H9 (cell line): ENCODE data around the gene VAV2. TPM values are rescaled to one million over a fixed set of nuclear protein-coding genes. Genes with fewer than 3 reads are reported as not detected.
A peak's percentile ranks its signal among the peaks of the same experiment; 100 is the strongest.

Experiments used
- DNase-seq: peaks from one replicate; pipeline ENCODE4 v3.0.0-alpha.2; 2017
- H2AFZ ChIP-seq: one replicate; pipeline ENCODE4 v1.6.1; 2013; ENCODE audit warnings: mild to moderate bottlenecking, low read length, control low read depth, moderate library complexity
- H2AK5ac ChIP-seq: 2 replicates; pipeline ENCODE4 v1.6.1; 2013; ENCODE audit warnings: low read length, control low read depth, mixed read lengths; ENCODE audit not compliant: insufficient read length
- H2BK120ac ChIP-seq: one replicate; pipeline ENCODE4 v1.6.1; 2013; ENCODE audit warnings: low read depth, mild to moderate bottlenecking, low read length, control low read depth, inconsistent platforms; ENCODE audit not compliant: poor library complexity, severe bottlenecking
- H2BK12ac ChIP-seq: 2 replicates; pipeline ENCODE4 v1.6.1; 2013; ENCODE audit warnings: low read length, control low read depth, mixed read lengths, low read depth; ENCODE audit not compliant: insufficient read length
- H2BK15ac ChIP-seq: 2 replicates; pipeline ENCODE4 v1.6.1; 2013; ENCODE audit warnings: low read depth, low read length, control low read depth
- H2BK20ac ChIP-seq: one replicate; pipeline ENCODE4 v1.6.1; 2013; ENCODE audit warnings: low read depth, mild to moderate bottlenecking, low read length, control low read depth, inconsistent platforms; ENCODE audit not compliant: poor library complexity, severe bottlenecking
- H2BK5ac ChIP-seq: 2 replicates; pipeline ENCODE4 v1.6.1; 2013; ENCODE audit warnings: low read length, control low read depth, mixed read lengths; ENCODE audit not compliant: insufficient read length
- H3K14ac ChIP-seq: 2 replicates; pipeline ENCODE4 v1.6.1; 2013; ENCODE audit warnings: low read length, control low read depth; ENCODE audit not compliant: insufficient read depth
- H3K18ac ChIP-seq: 2 replicates; pipeline ENCODE4 v1.6.1; 2013; ENCODE audit warnings: low read depth, mild to moderate bottlenecking, mixed read lengths, low read length, control low read depth; ENCODE audit not compliant: insufficient read length
- H3K23ac ChIP-seq: 2 replicates; pipeline ENCODE4 v1.6.1; 2013; ENCODE audit warnings: low read length, control low read depth, mixed read lengths, low read depth; ENCODE audit not compliant: insufficient read length
- H3K23me2 ChIP-seq: 2 replicates; pipeline ENCODE4 v1.6.1; 2013; ENCODE audit warnings: low read depth, mild to moderate bottlenecking, mixed read lengths, low read length, control low read depth; ENCODE audit not compliant: insufficient read length, poor library complexity, severe bottlenecking
- H3K27ac ChIP-seq: 2 replicates; pipeline ENCODE4 v1.5.1; 2013; ENCODE audit warnings: low read length, control low read depth, mixed read lengths, low read depth; ENCODE audit not compliant: insufficient read length
- H3K27me3 ChIP-seq: 2 replicates; pipeline ENCODE4 v1.6.1; 2013; ENCODE audit warnings: low read length, control low read depth, inconsistent platforms; ENCODE audit not compliant: insufficient read depth
- H3K4ac ChIP-seq: 2 replicates; pipeline ENCODE4 v1.6.1; 2013; ENCODE audit warnings: low read depth, mild to moderate bottlenecking, control low read depth, inconsistent platforms, low read length, moderate library complexity
- H3K4me1 ChIP-seq: 2 replicates; pipeline ENCODE4 v1.6.1; 2013; ENCODE audit warnings: low read length, control low read depth, inconsistent platforms; ENCODE audit not compliant: insufficient read depth
- H3K4me2 ChIP-seq: 2 replicates; pipeline ENCODE4 v1.6.1; 2013; ENCODE audit warnings: low read length, control low read depth, mixed read lengths; ENCODE audit not compliant: insufficient read length, insufficient read depth
- H3K56ac ChIP-seq: 2 replicates; pipeline ENCODE4 v1.6.1; 2013; ENCODE audit warnings: low read depth, mild to moderate bottlenecking, mixed read lengths, low read length, control low read depth; ENCODE audit not compliant: insufficient read length
- H3K79me1 ChIP-seq: 2 replicates; pipeline ENCODE4 v1.6.1; 2013; ENCODE audit warnings: low read depth, mild to moderate bottlenecking, moderate library complexity, low read length, control low read depth, inconsistent platforms; ENCODE audit not compliant: insufficient read depth, poor library complexity, severe bottlenecking
- H3K79me2 ChIP-seq: 2 replicates; pipeline ENCODE4 v1.6.1; 2013; ENCODE audit warnings: low read length, control low read depth, inconsistent platforms; ENCODE audit not compliant: insufficient read depth
- H3K9ac ChIP-seq: 2 replicates; pipeline ENCODE4 v1.6.1; 2013; ENCODE audit warnings: low read length, control low read depth, mixed read lengths; ENCODE audit not compliant: insufficient read length; ENCODE audit errors: extremely low read depth
- H3K9me3 ChIP-seq: one replicate; pipeline ENCODE4 v1.6.1; 2013; ENCODE audit warnings: low read depth, low read length, inconsistent platforms; ENCODE audit not compliant: control insufficient read depth
- H3T11ph ChIP-seq: one replicate; pipeline ENCODE4 v1.6.1; 2013; ENCODE audit warnings: mild to moderate bottlenecking, low read length, control low read depth, inconsistent platforms
- H4K20me1 ChIP-seq: one replicate; pipeline ENCODE4 v1.6.1; 2013; ENCODE audit not compliant: control insufficient read depth, insufficient read length, insufficient read depth
- H4K5ac ChIP-seq: 2 replicates; pipeline ENCODE4 v1.6.1; 2013; ENCODE audit warnings: low read depth, mild to moderate bottlenecking, mixed read lengths, low read length, control low read depth; ENCODE audit not compliant: insufficient read length
- H4K8ac ChIP-seq: replicated peaks from 2 replicates; pipeline ENCODE4 v1.6.1; 2013; ENCODE audit warnings: low read length, control low read depth, mixed read lengths, low read depth; ENCODE audit not compliant: insufficient read length
- H4K91ac ChIP-seq: 2 replicates; pipeline ENCODE4 v1.6.1; 2013; ENCODE audit warnings: low read depth, mild to moderate bottlenecking, moderate library complexity, mixed read lengths, low read length, control low read depth; ENCODE audit not compliant: insufficient read length
- H3K27ac Mint-ChIP-seq, 3 experiments: 2 replicates in 2 of 3; 3 replicates in 1 of 3; pipeline ENCODE4 v1.8.0; 2020 to 2021; ENCODE audit warnings: mixed read lengths in 3 of 3, mild to moderate bottlenecking in 1 of 3, moderate library complexity in 1 of 3
- H3K27me3 Mint-ChIP-seq: 2 replicates; pipeline ENCODE4 v1.8.0; 2021; ENCODE audit warnings: low read depth, mild to moderate bottlenecking, moderate library complexity, mixed read lengths
- H3K36me3 Mint-ChIP-seq, 3 experiments: 2 replicates in 2 of 3; 3 replicates in 1 of 3; pipeline ENCODE4 v1.8.0; 2020 to 2021; ENCODE audit warnings: low read depth in 3 of 3, mixed read lengths in 3 of 3; ENCODE audit not compliant: insufficient read depth in 1 of 3
- H3K4me1 Mint-ChIP-seq, 2 experiments: 2 replicates each; pipeline ENCODE4 v1.8.0; 2020; ENCODE audit warnings: mixed read lengths in 2 of 2
- H3K4me3 Mint-ChIP-seq, 2 experiments: 2 replicates in 1 of 2; 3 replicates in 1 of 2; pipeline ENCODE4 v1.8.0; 2020 to 2021; ENCODE audit warnings: mild to moderate bottlenecking in 2 of 2, mixed read lengths in 2 of 2, moderate library complexity in 1 of 2
- H3K9me3 Mint-ChIP-seq, 2 experiments: 2 replicates in 1 of 2; 3 replicates in 1 of 2; pipeline ENCODE4 v1.8.0; 2020; ENCODE audit warnings: mild to moderate bottlenecking in 2 of 2, mixed read lengths in 2 of 2, moderate library complexity in 1 of 2
- WGBS: extraction: QIAGEN DNeasy Blood & Tissue Kit; methylation state at CpG from one replicate; pipeline ENCODE4 v1.1.7; 2013; ENCODE audit warnings: missing lambda C conversion rate, low lambda C conversion rate, mixed read lengths; ENCODE audit not compliant: insufficient read length; ENCODE audit errors: extremely low coverage; 5-methylcytosine and 5-hydroxymethylcytosine counted together
- total RNA-seq: library from RNA; stranded (reverse); gene quantifications from 2 replicates; pipeline ENCODE4 v1.2.1, GENCODE V29; 2021
- TF ChIP-seq, protein P1 (sequence below): fragments of 200-600 bp; sonication (generic); conservative IDR thresholded peaks from 3 replicates; pipeline ENCODE4 v1.8.0; 2021; ENCODE audit warnings: antibody characterized with exemption, mild to moderate bottlenecking

VAV2 gene
- total RNA-seq, 1 experiment from 2014 or later: 58.7 TPM

DNA sequence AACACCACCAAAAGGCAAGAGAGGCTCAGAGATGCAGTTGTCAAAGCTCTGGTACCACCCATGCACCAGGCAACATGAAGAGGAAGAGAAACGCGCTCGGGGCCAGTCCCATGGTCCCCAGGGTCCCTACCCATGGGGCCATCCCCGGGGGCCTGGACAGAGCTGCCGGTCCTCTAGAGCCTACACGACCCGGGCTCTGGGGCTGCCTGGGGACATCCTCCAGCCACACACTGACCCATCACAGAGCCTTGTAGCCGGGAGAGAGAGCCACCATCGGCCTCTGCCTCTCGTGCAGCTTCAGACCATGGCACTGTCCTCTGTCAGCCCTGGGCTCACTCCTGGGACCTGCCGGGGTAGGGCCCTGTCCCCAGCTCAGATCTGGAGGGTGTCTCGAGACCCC lies 23.7 kb downstream of the VAV2 start:
- H4K20me1 ChIP-seq: peaks cover 4% of the 10 kb centered on the region
- no peak overlapping the region for H2BK12ac ChIP-seq

More for the DNA sequence above, 23.7 kb downstream of the VAV2 start:
- peaks cover 6 to 10% of the 10 kb centered on the region in 2 experiments; a peak in 4 of 5 replicates for H3K9me3 Mint-ChIP-seq
- Histone ChIP-seq H2AFZ (no peak overlapping the region), H2BK120ac (no peak overlapping the region), H4K91ac (no peak overlapping the region), H2BK15ac (no peak overlapping the region), H3K18ac (no peak overlapping the region), H3K4me2 (no peak overlapping the region), H2AK5ac (no peak overlapping the region), H3K9ac (no peak overlapping the region), H3K23ac (no peak overlapping the region), H3K79me2 (peaks cover 21% of the 10 kb centered on the region; the same call in 1 of the 2 replicates), H4K8ac (no peak overlapping the region), H3K23me2 (no peaks in the 10 kb centered on the region), H3K14ac (peak overlapping the region; percentile 31; the same call in 1 of the 2 replicates), H3K9me3 (no peaks in the 10 kb centered on the region), H3K27ac (no peak overlapping the region), H3T11ph (no peak overlapping the region), H3K56ac (no peak overlapping the region), H2BK20ac (no peak overlapping the region), H4K5ac (no peak overlapping the region), H3K79me1 (no peaks in the 10 kb centered on the region), H3K4me1 (no peaks in the 10 kb centered on the region; the same call in 1 of the 2 replicates), H3K27me3 (no peaks in the 10 kb centered on the region), H3K4ac (no peak overlapping the region), H2BK5ac (no peak overlapping the region)
- H3K27me3 Mint-ChIP-seq: no peaks in the 10 kb centered on the region
- peaks cover 0 to 8% (median 6%) of the 10 kb centered on the region in 3 experiments; a peak in 5 of 7 replicates for H3K36me3 Mint-ChIP-seq
- no peak overlapping the region for H3K4me3 Mint-ChIP-seq
- TF ChIP-seq, protein P1, sequence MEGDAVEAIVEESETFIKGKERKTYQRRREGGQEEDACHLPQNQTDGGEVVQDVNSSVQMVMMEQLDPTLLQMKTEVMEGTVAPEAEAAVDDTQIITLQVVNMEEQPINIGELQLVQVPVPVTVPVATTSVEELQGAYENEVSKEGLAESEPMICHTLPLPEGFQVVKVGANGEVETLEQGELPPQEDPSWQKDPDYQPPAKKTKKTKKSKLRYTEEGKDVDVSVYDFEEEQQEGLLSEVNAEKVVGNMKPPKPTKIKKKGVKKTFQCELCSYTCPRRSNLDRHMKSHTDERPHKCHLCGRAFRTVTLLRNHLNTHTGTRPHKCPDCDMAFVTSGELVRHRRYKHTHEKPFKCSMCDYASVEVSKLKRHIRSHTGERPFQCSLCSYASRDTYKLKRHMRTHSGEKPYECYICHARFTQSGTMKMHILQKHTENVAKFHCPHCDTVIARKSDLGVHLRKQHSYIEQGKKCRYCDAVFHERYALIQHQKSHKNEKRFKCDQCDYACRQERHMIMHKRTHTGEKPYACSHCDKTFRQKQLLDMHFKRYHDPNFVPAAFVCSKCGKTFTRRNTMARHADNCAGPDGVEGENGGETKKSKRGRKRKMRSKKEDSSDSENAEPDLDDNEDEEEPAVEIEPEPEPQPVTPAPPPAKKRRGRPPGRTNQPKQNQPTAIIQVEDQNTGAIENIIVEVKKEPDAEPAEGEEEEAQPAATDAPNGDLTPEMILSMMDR: no peak
- peaks cover 36 to 41% of the 10 kb centered on the region in 2 experiments for H3K4me1 Mint-ChIP-seq
- DNase-seq: no peak
- no CpG with 5 or more reads among the region's 12 CpGs for WGBS
- H3K27ac Mint-ChIP-seq: no peak overlapping the region
